CD4-positive, alpha-beta T cell treated with Interferon gamma for 1 hour (primary cell): Measurements from ENCODE around the gene GNAQ.
"Not testable (repeated sequence)": the region's sequence is repeated elsewhere in the genome, so short reads cannot be mapped to it uniquely, and the experiment has no call there.

ENCODE experiments used
- DNase-seq: peaks from one replicate; pipeline ENCODE4 v3.0.0-alpha.2; 2020

Gene GNAQ

DNA sequence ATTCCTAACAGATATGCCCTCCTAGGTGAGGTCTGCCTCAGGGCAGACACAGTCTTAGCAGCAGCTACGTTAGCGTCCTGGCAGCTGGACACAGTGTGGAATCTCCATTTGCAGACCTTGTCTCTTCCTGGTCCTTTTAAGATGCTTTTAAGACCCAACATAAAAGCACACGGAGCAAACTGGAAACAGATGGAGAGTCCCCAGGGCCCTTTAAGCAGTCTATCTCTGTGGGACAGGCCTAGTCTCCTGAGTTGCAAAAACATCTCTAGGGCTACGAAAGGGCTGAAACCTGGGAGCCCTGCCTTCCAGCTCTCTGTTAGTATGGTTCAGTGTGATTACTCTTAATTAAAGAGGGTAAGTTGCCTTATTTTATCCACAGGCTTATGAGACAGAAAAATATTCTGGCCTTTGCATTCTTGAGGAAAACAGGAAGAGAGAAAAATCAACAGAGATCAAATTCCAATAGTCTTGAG is 317.5 kb downstream of the GNAQ start:
- no peak for DNase-seq

DNA sequence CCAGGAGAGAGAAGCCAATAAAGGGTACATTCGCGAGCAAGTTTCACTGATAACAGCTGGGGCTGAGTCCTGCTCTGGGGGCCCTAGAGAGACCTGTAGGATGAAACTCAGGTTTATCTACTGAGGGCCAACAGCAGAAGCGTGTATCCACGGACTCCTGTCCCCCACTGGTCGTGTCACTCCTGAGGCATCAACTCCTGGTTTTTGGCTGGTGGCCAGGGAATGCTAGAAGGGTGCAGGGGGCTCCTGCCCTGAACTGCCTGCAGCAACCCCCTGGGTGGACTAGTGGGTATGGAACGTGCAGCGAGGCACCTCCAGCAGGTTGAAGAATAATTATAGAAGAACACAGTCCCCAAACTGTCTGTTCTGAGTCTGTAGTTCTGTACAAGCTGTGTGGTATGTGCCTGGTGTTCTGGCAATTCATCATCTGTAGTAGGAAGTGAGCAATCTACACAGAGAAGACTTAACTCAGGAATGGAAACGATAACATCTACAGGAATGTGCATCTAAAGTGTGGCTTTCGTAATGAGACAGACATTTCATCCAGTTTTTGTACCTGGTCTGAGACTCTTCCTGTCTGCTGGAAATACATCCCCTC is 319.0 kb downstream of the GNAQ start:
- no peak for DNase-seq

- no peak for DNase-seq
Observed at GRCh38 chr9:77710965-77711648, 320.5 kb downstream of the GNAQ start.

DNA sequence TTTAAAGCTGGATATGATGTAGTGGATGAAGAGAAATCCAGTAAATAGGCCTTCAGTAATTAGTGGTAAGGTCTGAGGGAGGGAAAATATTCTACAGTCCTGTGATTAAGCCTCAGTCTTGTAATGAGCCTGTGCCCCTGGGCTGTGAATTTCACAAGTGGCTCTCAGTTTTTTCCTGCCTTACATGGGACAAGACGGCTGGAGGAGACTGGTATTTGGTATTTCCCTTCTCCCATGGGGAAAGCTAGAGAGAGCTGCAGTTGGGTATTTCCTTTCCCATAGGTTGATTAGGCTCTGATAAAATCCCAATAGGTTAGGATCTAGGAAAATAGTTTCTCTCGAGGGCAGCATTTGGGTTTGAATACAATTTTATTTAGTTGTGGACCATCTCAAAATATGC is 321.3 kb downstream of the GNAQ start:
- DNase-seq, result no peak

DNA sequence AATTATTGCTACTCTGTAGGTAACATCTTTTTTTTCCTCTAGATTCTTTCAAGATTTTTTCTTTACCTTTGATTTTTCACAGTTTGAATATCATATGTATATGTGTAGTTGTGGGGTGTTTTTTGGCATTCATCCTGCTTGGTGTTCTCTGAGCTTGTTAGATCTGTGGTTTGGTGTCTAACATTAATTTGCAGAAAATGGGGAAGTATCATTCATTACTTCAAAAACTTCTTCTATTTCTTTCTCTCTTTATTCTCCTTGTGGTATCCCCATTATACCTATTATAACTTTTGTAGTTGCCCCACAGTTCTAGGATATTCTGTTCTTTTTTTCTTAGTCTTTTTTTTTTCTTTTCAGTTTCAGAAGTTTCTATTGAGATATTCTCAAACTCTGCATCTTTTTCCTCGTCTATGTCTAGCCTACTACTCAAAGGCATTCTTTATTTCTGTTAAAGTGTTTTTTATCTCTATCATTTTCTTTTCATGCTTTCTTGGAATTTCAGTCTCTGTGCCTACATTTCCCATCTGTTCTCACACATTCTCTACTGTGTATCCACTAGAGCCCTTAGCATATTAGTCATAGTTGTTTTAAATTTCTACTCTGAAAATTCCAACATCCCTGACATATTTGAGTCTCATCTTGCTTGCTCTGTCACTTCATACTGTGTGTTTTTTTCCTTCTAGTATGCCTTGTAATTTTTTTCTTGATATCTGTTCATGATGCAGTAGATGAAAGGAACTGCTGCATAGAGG is 323.4 kb downstream of the GNAQ start:
- no peak for DNase-seq

DNA sequence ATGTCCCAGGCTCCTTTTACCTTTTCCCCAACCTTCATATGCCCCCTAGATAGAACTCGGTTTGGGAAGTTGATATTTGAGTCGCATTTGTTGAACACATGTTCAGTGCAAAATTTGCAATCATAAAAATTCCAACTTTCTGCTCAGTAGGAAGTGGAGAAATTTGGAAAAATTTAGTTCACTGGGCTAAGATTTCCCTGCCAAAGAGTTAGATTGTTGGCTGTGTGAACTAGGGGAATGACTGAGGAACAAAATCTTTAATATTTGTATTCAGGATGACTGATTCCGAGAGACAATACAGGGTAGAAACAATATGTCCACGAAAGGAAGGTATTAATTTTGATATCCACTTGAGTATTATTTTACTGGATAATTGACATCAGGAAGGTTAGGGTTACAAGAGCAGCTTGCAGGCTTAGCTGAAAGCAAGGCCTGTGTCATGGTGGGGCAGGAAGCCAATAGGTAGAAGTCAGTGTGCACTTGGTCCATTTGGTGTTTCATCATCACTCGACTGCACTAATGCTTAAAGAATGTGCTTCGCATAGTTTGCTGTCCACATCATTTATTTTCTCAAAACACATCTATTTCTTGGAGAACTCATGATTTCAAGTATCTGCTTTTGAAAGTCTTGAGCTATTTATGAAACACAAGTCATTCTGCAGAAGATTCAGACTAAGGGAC is 324.1 kb downstream of the GNAQ start:
- no peak for DNase-seq

DNA sequence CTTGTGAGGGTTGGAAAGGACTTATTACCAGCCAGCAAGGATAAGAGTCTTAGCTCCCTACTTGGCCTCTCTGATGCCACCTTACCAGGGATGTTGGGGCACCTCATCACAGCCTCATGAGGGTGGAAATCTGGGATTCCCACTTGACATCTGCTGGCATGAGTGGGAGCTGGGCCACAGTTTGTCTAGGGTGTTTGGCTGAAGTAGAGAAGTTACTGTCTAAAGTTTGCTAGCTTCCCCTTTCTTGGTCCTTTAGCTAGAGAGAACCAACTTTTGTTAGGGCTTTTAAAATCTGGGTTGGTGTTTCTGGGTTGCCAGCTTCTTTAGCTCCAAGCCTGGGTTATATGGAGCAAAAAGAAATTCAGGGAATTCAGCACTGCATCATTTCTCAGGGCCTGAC is 326.0 kb downstream of the GNAQ start:
- no peak for DNase-seq

GRCh38 chr9:77702521-77703390 is 328.9 kb downstream of the GNAQ start:
- not testable (repeated sequence) for DNase-seq

DNA sequence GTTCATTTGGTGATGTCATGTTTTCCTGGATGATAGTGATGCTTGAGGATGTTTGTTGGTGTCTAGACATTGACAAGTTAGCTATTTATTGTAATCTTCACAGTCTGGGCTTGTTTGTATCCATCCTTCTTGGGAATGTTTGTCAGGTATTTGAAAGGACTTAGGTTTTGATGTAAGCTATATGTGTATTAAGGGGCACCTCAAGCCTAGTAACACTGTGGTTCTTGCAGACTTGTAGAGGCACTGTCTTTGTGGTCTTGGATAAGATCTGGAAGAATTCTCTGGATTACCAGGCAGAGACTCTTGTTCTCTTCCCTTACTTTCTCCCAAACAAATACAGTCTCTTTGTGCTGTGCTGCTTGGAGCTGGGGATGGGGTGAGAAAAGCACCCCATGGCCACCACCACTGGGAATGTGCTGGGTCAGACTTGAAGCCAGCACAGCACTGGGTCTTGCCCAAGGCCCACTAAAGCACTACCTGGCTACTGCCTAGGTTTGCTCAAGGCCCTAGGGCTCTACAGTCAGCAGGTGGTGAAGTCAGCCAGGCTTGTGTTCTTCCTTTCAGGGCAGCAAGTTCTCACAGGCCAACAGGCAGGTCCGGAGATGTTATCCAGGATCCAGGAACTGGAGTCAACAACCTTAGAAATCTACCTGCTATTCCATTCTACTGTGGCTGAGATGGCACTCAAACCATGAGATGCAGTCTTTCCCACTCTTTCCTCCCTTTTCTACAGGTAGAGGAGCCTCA is 334.2 kb downstream of the GNAQ start:
- no peak for DNase-seq

- not testable (repeated sequence) for DNase-seq
Observed at GRCh38 chr9:77690723-77691122, 340.9 kb downstream of the GNAQ start.

DNA sequence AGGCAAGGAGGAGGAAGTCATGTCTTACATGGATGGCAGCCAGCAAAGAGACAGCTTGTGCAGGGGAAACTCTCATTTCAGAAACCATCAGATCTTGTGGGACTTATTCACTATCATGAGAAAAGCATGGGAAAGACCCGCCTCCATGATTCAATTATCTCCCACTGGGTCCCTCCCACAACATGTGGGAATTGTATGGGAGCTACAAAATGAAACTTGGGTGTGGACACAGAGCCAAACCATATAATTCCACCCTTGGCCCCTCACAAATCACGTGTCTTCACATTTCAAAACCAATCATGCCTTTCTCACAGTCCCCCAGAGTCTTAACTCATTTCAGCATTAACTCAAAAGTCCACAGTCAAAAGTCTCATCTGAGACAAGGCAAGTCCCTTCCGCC is 341.5 kb downstream of the GNAQ start:
- not testable (repeated sequence) for DNase-seq

DNA sequence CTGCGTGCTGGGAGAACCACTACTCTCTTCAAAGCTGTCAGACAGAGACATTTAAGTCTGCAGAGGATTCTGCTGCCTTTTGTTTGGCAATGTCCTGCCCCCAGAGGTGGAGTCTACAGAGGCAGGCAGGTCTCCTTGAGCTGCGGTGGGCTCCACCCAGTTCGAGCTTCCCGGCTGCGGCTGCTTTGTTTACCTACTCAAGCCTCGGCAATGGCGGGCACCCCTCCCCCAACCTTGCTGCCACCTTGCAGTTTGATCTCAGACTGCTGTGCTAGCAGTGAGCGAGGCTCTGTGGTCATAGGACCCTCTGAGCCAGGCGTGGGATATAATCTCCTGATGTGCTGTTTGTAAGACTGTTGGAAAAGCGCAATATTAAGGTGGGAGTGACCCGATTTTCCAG is 343.9 kb downstream of the GNAQ start:
- not testable (repeated sequence) for DNase-seq

DNA sequence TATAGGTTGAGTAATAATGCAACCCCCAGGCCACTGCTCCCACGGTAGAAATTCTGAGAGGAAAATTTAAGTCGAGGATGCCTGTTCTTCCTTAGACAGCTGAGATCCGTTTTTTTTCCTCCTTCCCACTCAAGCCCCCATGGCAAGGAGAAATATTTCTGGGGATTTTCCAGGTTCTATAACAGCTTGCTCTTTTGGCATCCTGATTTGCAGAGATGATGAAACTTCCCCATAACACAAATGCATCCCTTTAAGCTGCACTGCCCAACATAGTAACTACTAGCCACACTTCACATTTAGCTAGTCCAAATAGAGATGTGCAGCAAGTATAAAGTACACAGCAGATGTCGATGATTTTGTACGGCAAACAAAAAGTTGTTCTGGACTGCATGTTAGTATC is 351.0 kb downstream of the GNAQ start:
- no peak for DNase-seq

- no peak for DNase-seq
Observed at GRCh38 chr9:77679661-77680368, 351.8 kb downstream of the GNAQ start.

DNA sequence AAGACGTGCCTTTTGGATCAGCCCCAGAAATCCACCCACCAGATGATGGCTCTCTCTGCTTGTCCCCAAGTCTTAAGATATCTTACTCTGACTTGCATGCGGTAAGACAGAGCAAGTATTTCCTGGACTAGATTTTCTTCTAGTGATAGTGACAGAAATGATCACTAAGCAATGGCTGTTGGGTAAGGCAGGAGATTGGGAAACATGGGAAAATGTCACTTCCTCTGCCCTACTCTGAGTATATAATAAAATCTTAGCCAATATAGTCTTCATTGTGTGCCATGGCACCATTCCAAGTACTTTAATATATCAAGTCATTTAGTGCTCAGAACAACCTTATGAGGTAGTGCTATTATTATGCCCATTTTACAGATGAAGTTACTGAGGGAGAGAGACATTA is 352.5 kb downstream of the GNAQ start:
- no peak for DNase-seq

- DNase-seq, result no peak
Observed at GRCh38 chr9:77677957-77678535, 353.6 kb downstream of the GNAQ start.

- no peak for DNase-seq
Observed at GRCh38 chr9:77677397-77677796, 354.2 kb downstream of the GNAQ start.

GRCh38 chr9:77673941-77674791 is 357.4 kb downstream of the GNAQ start:
- no peak for DNase-seq

DNA sequence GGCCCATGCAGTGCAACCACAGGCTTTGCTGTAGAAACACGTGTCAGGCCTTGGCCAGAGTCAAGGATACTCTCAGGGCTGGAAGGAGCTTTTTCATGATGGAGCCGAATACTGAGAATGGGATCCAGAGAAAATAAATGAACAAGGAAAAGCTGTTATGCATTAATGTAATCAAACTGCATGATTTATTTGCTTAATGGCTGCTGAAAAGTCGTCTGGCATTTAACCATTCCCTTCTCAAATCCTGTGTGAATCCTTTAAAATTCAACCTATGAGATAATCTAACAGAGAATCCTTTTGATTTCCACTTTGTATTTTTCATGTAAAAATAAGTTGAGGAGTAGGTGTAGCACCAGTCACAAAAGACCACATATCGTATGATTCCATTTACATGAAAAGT is 359.4 kb downstream of the GNAQ start:
- DNase-seq, result no peak

- no peak for DNase-seq
Observed at GRCh38 chr9:77667151-77667550, 364.5 kb downstream of the GNAQ start.
